Upper lobe of left lung (tissue), 4 donors: ENCODE data around the gene VAV3.

Experiments
- CTCF ChIP-seq, 6 experiments: fragments of 450-650 bp in 4 of 6; fragments of 200-600 bp in 2 of 6; sonication (generic) in 2 of 6; IDR thresholded peaks; one replicate each; pipeline ENCODE4 v1.5.1; 2016 to 2019; ENCODE audit warnings: antibody characterized with exemption in 6 of 6
- EP300 ChIP-seq, 4 donors: sonication (generic); formaldehyde crosslinking; IDR thresholded peaks; one replicate each; pipeline ENCODE4 v1.5.1; 2017; ENCODE audit warnings: antibody characterized with exemption in 4 of 4, control low read depth in 2 of 4
- POLR2A ChIP-seq, 4 donors: fragments of 450-650 bp; IDR thresholded peaks; one replicate each; pipeline ENCODE4 v1.5.1; 2016 to 2017; ENCODE audit warnings: antibody characterized with exemption in 4 of 4, mild to moderate bottlenecking in 2 of 4
- POLR2AphosphoS5 ChIP-seq, 2 donors: sonication (generic); formaldehyde crosslinking; IDR thresholded peaks; one replicate each; pipeline ENCODE4 v1.5.1; 2017; ENCODE audit warnings: antibody characterized with exemption in 2 of 2

GRCh38 chr1:107530543-107530942 lies 434.4 kb downstream of the VAV3 start:
- no peak for TF ChIP-seq POLR2AphosphoS5 (IDR thresholded peaks at IDR 0.05)
- TF ChIP-seq CTCF (IDR thresholded peaks at IDR 0.05) = no peak
- no peak for TF ChIP-seq EP300 (IDR thresholded peaks at IDR 0.05)
- TF ChIP-seq POLR2A (IDR thresholded peaks at IDR 0.05) = no peak
